GM21717 (cell line): ENCODE data around the gene GLB1L3.
"Not testable (repeated sequence)": the region's sequence is repeated elsewhere in the genome, so short reads cannot be mapped to it uniquely, and the experiment has no call there.

ENCODE experiments used
- ATAC-seq: cut with Tn5 transposase; IDR thresholded peaks from one replicate; pipeline ENCODE4 v1.9.1; 2021; ENCODE audit warnings: mild to moderate bottlenecking, moderate library complexity; ENCODE audit not compliant: unreplicated experiment

GLB1L3 gene

GRCh38 chr11:134250675-134251074, 25.5 kb upstream of the GLB1L3 start:
- no peak for ATAC-seq

- peak; percentile 24 for ATAC-seq
These were observed 23.6 kb upstream of the GLB1L3 start for GRCh38 chr11:134252346-134253187.

- ATAC-seq = peak; percentile 100
These were observed 22.8 kb upstream of the GLB1L3 start, which contains the start of the genes ACAD8 and THYN1 for GRCh38 chr11:134253188-134253993. ACAD8 (plus strand) TSS chr11:134253568; CDS start chr11:134253601, 33 bp downstream. THYN1 (minus strand) TSS chr11:134253352; CDS start chr11:134252882, 470 bp downstream.

GRCh38 chr11:134254433-134255183, 21.6 kb upstream of the GLB1L3 start:
- ATAC-seq = no peak

GRCh38 chr11:134255184-134255561, 21.0 kb upstream of the GLB1L3 start:
- not testable (repeated sequence) for ATAC-seq

- ATAC-seq = no peak
These were observed 19.1 kb upstream of the GLB1L3 start for GRCh38 chr11:134257101-134257500.

- no peak for ATAC-seq
These were observed 17.6 kb upstream of the GLB1L3 start for GRCh38 chr11:134258577-134258976.

- no peak for ATAC-seq
These were observed 15.7 kb upstream of the GLB1L3 start for GRCh38 chr11:134260503-134260902.

GRCh38 chr11:134260983-134261382, 15.2 kb upstream of the GLB1L3 start:
- no peak for ATAC-seq

GRCh38 chr11:134261626-134262488, 14.3 kb upstream of the GLB1L3 start:
- ATAC-seq = no peak

GRCh38 chr11:134264966-134265764, 11.0 kb upstream of the GLB1L3 start:
- no peak for ATAC-seq

- no peak for ATAC-seq
These were observed 9.7 kb upstream of the GLB1L3 start for GRCh38 chr11:134266440-134266839.

GRCh38 chr11:134266841-134267251, 9.3 kb upstream of the GLB1L3 start:
- no peak for ATAC-seq

- ATAC-seq = no peak
These were observed 8.7 kb upstream of the GLB1L3 start for GRCh38 chr11:134267461-134267860.

- ATAC-seq = no peak
These were observed 8.2 kb upstream of the GLB1L3 start for GRCh38 chr11:134267966-134268365.

GRCh38 chr11:134270250-134270714, 5.9 kb upstream of the GLB1L3 start:
- no peak for ATAC-seq

GRCh38 chr11:134271978-134272377, 4.2 kb upstream of the GLB1L3 start:
- no peak for ATAC-seq

- no peak for ATAC-seq
These were observed 3.5 kb upstream of the GLB1L3 start for GRCh38 chr11:134272381-134273316.
